ENCODE data around the gene RHOU. TPM values are rescaled to one million over a fixed set of nuclear protein-coding genes. Genes with fewer than 3 reads are reported as not detected.

RHOU gene
- total RNA-seq, 1 donor from 2014 or later, result 1.2 TPM

- DNase-seq (ENCODE audit: extremely low read depth, low read depth, low spot score), result no peak
Measured at GRCh38 chr1:228736844-228737445, 1.7 kb downstream of the RHOU start.

- DNase-seq (ENCODE audit: extremely low read depth, low read depth, low spot score), result no peak
Measured at GRCh38 chr1:228737601-228738041, 2.3 kb downstream of the RHOU start.

GRCh38 chr1:228739826-228740225, 4.5 kb downstream of the RHOU start:
- DNase-seq (ENCODE audit: extremely low read depth, low read depth, low spot score), result no peak

- DNase-seq (ENCODE audit: extremely low read depth, low read depth, low spot score), result no peak
Measured at GRCh38 chr1:228740543-228741317, 5.5 kb downstream of the RHOU start.

- DNase-seq (ENCODE audit: extremely low read depth, low read depth, low spot score), result no peak
Measured at GRCh38 chr1:228742281-228742860, 7.1 kb downstream of the RHOU start.

GRCh38 chr1:228743405-228743804, 8.1 kb downstream of the RHOU start:
- DNase-seq (ENCODE audit: extremely low read depth, low read depth, low spot score), result no peak

- DNase-seq (ENCODE audit: extremely low read depth, low read depth, low spot score), result no peak
Measured at GRCh38 chr1:228744356-228744755, 9.1 kb downstream of the RHOU start.

GRCh38 chr1:228744918-228745317, 9.6 kb downstream of the RHOU start:
- no peak for DNase-seq (ENCODE audit: extremely low read depth, low read depth, low spot score)

- no peak for DNase-seq (ENCODE audit: extremely low read depth, low read depth, low spot score)
Measured at GRCh38 chr1:228745497-228745896, 10.2 kb downstream of the RHOU start.

GRCh38 chr1:228747301-228747935, 12.1 kb downstream of the RHOU start:
- no peak for DNase-seq (ENCODE audit: extremely low read depth, low read depth, low spot score)

GRCh38 chr1:228748029-228748428, 12.8 kb downstream of the RHOU start:
- no peak for DNase-seq (ENCODE audit: extremely low read depth, low read depth, low spot score)

GRCh38 chr1:228748431-228748830, 13.2 kb downstream of the RHOU start:
- no peak for DNase-seq (ENCODE audit: extremely low read depth, low read depth, low spot score)

GRCh38 chr1:228749765-228750164, 14.5 kb downstream of the RHOU start:
- no peak for DNase-seq (ENCODE audit: extremely low read depth, low read depth, low spot score)

- DNase-seq (ENCODE audit: extremely low read depth, low read depth, low spot score), result no peak
Measured at GRCh38 chr1:228750915-228751314, 15.6 kb downstream of the RHOU start.

- DNase-seq (ENCODE audit: extremely low read depth, low read depth, low spot score), result no peak
Measured at GRCh38 chr1:228751360-228752098, 16.2 kb downstream of the RHOU start.

GRCh38 chr1:228752258-228752657, 17.0 kb downstream of the RHOU start:
- DNase-seq (ENCODE audit: extremely low read depth, low read depth, low spot score), result no peak

- DNase-seq (ENCODE audit: extremely low read depth, low read depth, low spot score), result no peak
Measured at GRCh38 chr1:228752675-228753265, 17.5 kb downstream of the RHOU start.

GRCh38 chr1:228753287-228753686, 18.0 kb downstream of the RHOU start:
- no peak for DNase-seq (ENCODE audit: extremely low read depth, low read depth, low spot score)

GRCh38 chr1:228753786-228754360, 18.6 kb downstream of the RHOU start:
- no peak for DNase-seq (ENCODE audit: extremely low read depth, low read depth, low spot score)

GRCh38 chr1:228754646-228755268, 19.5 kb downstream of the RHOU start:
- DNase-seq (ENCODE audit: extremely low read depth, low read depth, low spot score), result no peak

Data from glomerular endothelial cell (primary cell).